HepG2 (cell line): Measurements from ENCODE around the gene SLC4A2. TPM values are rescaled to one million over a fixed set of nuclear protein-coding genes. Genes with fewer than 3 reads are reported as not detected.

Experiments
- ATAC-seq: fragments of 200-7000 bp; cut with Tn5 transposase; 3 replicates; pipeline ENCODE4 v1.9.1; 2020; ENCODE audit warnings: mild to moderate bottlenecking, moderate library complexity
- BruUV-seq: library from RNA; stranded (reverse); fragments of 400-500 nt; replicated peaks from 2 replicates; lab custom pipeline; 2021; lab: Mats Ljungman, UMichigan
- CTCF ChIA-PET: fragments of 300-600 bp; formaldehyde crosslinking; extraction: SDS; loops from one replicate; lab custom pipeline; 2021; ENCODE audit warnings: low total read pairs, inconsistent platforms, low intra/inter-chr PET ratio; lab: Yijun Ruan, JAX
- POLR2A ChIA-PET: fragments of 350-600 bp; sonication (Branson Sonifier 250); formaldehyde crosslinking; loops from one replicate; lab custom pipeline; 2020; ENCODE audit warnings: antibody characterized with exemption, inconsistent platforms; lab: Yijun Ruan, JAX
- DNase-seq: peaks from one replicate; pipeline ENCODE4 v3.0.0-alpha.2; 2015; ENCODE audit warnings: low spot score
- FAIRE-seq: peaks from 3 replicates; lab custom pipeline; 2011; peaks lifted over from hg19 to GRCh38; lab: Jason Lieb, UNC
- H2AFZ ChIP-seq: one replicate; pipeline ENCODE4 v1.6.1; 2011; ENCODE audit warnings: low read length, inconsistent platforms
- H3K27ac ChIP-seq: fragments of 300-600 bp; 3 replicates; pipeline ENCODE4 v1.8.0; 2011; ENCODE audit warnings: mixed run types, mild to moderate bottlenecking, mixed read lengths, low read length, inconsistent platforms; ENCODE audit not compliant: insufficient read depth; ENCODE audit errors: extremely low read length
- H3K27me3 ChIP-seq, 2 experiments: fragments of 200-600 bp in 1 of 2; 2 replicates in 1 of 2; 3 replicates in 1 of 2; pipeline versions ENCODE4 v1.6.0 to v1.8.0; 2011; ENCODE audit warnings: low read length in 2 of 2, mild to moderate bottlenecking in 2 of 2, moderate library complexity in 2 of 2, inconsistent platforms in 1 of 2; ENCODE audit not compliant: insufficient read depth in 2 of 2, control insufficient read depth in 1 of 2
- H3K36me3 ChIP-seq, 2 experiments: fragments of 200-600 bp in 1 of 2; replicated peaks in 1 of 2; 2 replicates in 1 of 2; 3 replicates in 1 of 2; pipeline versions ENCODE4 v1.5.1 to v1.8.0; 2011; ENCODE audit warnings: low read length in 2 of 2, inconsistent platforms in 1 of 2; ENCODE audit not compliant: insufficient read depth in 2 of 2, control insufficient read depth in 1 of 2
- H3K4me1 ChIP-seq: 2 replicates; pipeline ENCODE4 v1.5.1; 2012; ENCODE audit warnings: low read length, inconsistent platforms; ENCODE audit not compliant: insufficient read depth
- H3K4me2 ChIP-seq: 2 replicates; pipeline ENCODE4 v1.6.0; 2011; ENCODE audit warnings: low read depth, low read length, inconsistent platforms
- H3K4me3 ChIP-seq, 3 experiments: fragments of 200-600 bp in 1 of 3; sonication (generic), shearing (Covaris generic) in 1 of 3; replicated peaks in 1 of 3; 2 replicates each; pipeline ENCODE4 v1.5.1; 2011 to 2016; ENCODE audit warnings: low read length in 3 of 3, inconsistent platforms in 2 of 3, low read depth in 2 of 3, mild to moderate bottlenecking in 2 of 3, control low read depth in 1 of 3, mixed read lengths in 1 of 3; ENCODE audit not compliant: insufficient read depth in 1 of 3
- H3K79me2 ChIP-seq: one replicate; pipeline ENCODE4 v1.6.1; 2011; ENCODE audit warnings: low read length, inconsistent platforms; ENCODE audit not compliant: insufficient read depth
- H3K9ac ChIP-seq: 2 replicates; pipeline ENCODE4 v1.6.0; 2011; ENCODE audit warnings: mild to moderate bottlenecking, low read depth, low read length, inconsistent platforms; ENCODE audit not compliant: insufficient read depth
- H3K9me3 ChIP-seq: 2 replicates; pipeline ENCODE4 v1.5.1; 2012; ENCODE audit warnings: mild to moderate bottlenecking, low read length
- H4K20me1 ChIP-seq: 2 replicates; pipeline ENCODE4 v1.6.0; 2011; ENCODE audit warnings: inconsistent platforms, mild to moderate bottlenecking, low read length, moderate library complexity; ENCODE audit not compliant: insufficient read depth
- MXI1 ChIP-seq: IDR thresholded peaks from 3 replicates; pipeline ENCODE4 v1.6.1; 2012; ENCODE audit warnings: low read depth, low read length, inconsistent platforms, borderline replicate concordance
- PHF21A ChIP-seq: sonication (generic); formaldehyde crosslinking; IDR thresholded peaks from 2 replicates; pipeline ENCODE4 v1.5.0; 2020; ENCODE audit warnings: mild to moderate bottlenecking, missing genetic modification reagents
- RCOR2 ChIP-seq: IDR thresholded peaks from 2 replicates; pipeline ENCODE4 v1.6.1; 2016; ENCODE audit warnings: missing biosample characterization, missing genetic modification reagents
- SMAD1 ChIP-seq: sonication (generic); formaldehyde crosslinking; IDR thresholded peaks from 2 replicates; pipeline ENCODE4 v1.4.0; 2020; ENCODE audit warnings: missing genetic modification reagents, low read depth, mild to moderate bottlenecking, borderline replicate concordance
- ZBTB1 ChIP-seq: sonication (generic); formaldehyde crosslinking; IDR thresholded peaks from 2 replicates; pipeline ENCODE4 v1.4.0; 2020; ENCODE audit warnings: missing genetic modification reagents, borderline replicate concordance
- ZC3H4 ChIP-seq: sonication (generic); formaldehyde crosslinking; IDR thresholded peaks from 2 replicates; pipeline ENCODE4 v1.4.0; 2020; ENCODE audit warnings: missing genetic modification reagents, borderline replicate concordance
- ZKSCAN8 ChIP-seq: IDR thresholded peaks from 2 replicates; pipeline ENCODE4 v1.6.1; 2016; ENCODE audit warnings: borderline replicate concordance, missing genetic modification reagents, missing compliant biosample characterization
- ZNF207 ChIP-seq: fragments of 450-650 bp; IDR thresholded peaks from 2 replicates; pipeline ENCODE4 v1.6.1; 2016; ENCODE audit warnings: antibody characterized with exemption, borderline replicate concordance
- whole genome bisulfite sequencing: methylation state at CpG from one replicate; pipeline ENCODE4 v1.1.6; 2017; ENCODE audit warnings: low lambda C conversion rate; 5-methylcytosine and 5-hydroxymethylcytosine counted together
- in situ Hi-C: cut with HindIII; loops from 2 replicates; pipeline ENCODE4 v1.10.0; 2017; ENCODE audit warnings: low pct_unique_long_range_greater_than_20kb; ENCODE audit not compliant: extremely low pct_ligation_motif_present
- intact Hi-C: fragments of 100-400 bp; cut with micrococcal nuclease; formaldehyde crosslinking; loops from one replicate; pipeline ENCODE4 v1.10.0; 2022; ENCODE audit not compliant: unreplicated experiment
- polyA plus RNA-seq, 8 experiments: library from polyadenylated mRNA; depleted of rRNA in 3 of 8; stranded (reverse) in 7 of 8; unstranded in 1 of 8; fragments of >200 nt; fragmentation: Illumina TruSeq in 4 of 8; extraction: Trizol in 4 of 8; gene quantifications; 2 replicates each; pipeline versions ENCODE4 v1.2.1 to v1.2.3, GENCODE V29; 2011 to 2016; ENCODE audit warnings: low read depth in 4 of 8, missing spikeins in 1 of 8, mixed read lengths in 1 of 8; ENCODE audit not compliant: insufficient read depth in 1 of 8
- total RNA-seq, 5 experiments: library from RNA; depleted of rRNA; stranded (reverse); fragments of >200 nt; fragmentation: Illumina TruSeq; extraction: Trizol; gene quantifications; 2 replicates each; pipeline ENCODE4 v1.2.3, GENCODE V29; 2016; ENCODE audit warnings: low read depth in 1 of 5
- TF ChIP-seq, protein P1 (sequence below): sonication (generic); formaldehyde crosslinking; IDR thresholded peaks from 2 replicates; pipeline ENCODE4 v1.4.0; 2020; ENCODE audit warnings: low read depth, mild to moderate bottlenecking, missing genetic modification reagents
- TF ChIP-seq, protein P2 (sequence below): sonication (generic); formaldehyde crosslinking; conservative IDR thresholded peaks from 2 replicates; pipeline ENCODE4 v1.8.0; 2022; ENCODE audit warnings: low read depth, missing genetic modification reagents
- TF ChIP-seq, protein P3 (sequence below), 2 experiments: fragments of 450-650 bp in 1 of 2; sonication (generic) in 1 of 2; formaldehyde crosslinking; IDR thresholded peaks; 2 replicates each; pipeline versions ENCODE4 v1.5.0 to v1.8.0; 2020 to 2022; ENCODE audit warnings: mild to moderate bottlenecking in 1 of 2, missing genetic modification reagents in 1 of 2

The SLC4A2 gene
- total and polyA plus RNA-seq, 2 of the 13 experiments (the other 11 are each of a cell fraction or from before 2014, with no cell fraction given), result 51.9 to 73.4 TPM

DNA sequence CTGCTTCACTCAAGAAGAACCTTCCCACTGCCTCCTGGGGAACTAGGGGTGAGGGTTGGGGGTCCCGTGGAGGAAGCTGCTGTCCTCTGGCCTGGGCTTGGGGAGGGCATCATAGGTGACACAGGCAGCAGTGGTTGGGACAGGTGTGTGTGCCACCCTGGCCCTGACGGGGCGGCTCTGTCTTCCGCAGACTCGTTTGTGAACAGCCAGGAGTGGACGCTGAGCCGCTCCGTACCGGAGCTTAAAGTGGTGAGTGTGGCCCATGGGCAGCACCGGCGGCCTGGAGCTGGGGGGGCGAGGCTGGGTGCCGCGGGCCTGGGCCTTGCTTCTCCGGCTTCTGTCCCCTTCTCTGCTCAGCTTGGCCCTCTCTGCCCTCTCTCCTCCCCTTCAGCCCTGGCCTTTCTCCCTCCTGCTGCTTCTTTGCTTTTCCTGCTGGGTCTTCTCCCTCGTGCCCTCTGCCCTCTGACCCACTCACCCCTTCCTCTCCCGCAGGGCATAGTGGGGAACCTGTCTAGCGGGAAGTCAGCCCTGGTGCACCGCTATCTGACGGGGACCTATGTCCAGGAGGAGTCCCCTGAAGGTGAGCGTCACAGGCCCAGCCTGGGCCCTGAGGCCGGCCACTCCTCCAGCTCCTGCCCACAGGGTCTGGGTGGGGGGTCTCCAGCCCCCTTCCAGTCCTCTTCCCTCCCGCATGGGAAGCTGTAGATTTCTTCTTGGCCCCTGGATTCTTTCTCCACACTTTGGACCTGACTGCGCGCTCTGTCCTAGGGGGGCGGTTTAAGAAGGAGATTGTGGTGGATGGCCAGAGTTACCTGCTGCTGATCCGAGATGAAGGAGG, 57.4 kb downstream of the SLC4A2 start (continued):
- TF ChIP-seq, protein P1, sequence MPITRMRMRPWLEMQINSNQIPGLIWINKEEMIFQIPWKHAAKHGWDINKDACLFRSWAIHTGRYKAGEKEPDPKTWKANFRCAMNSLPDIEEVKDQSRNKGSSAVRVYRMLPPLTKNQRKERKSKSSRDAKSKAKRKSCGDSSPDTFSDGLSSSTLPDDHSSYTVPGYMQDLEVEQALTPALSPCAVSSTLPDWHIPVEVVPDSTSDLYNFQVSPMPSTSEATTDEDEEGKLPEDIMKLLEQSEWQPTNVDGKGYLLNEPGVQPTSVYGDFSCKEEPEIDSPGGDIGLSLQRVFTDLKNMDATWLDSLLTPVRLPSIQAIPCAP (CRISPR knock-in tag), result no peak
- no peak for TF ChIP-seq RCOR2 (CRISPR knock-in tag)
- TF ChIP-seq, protein P2, sequence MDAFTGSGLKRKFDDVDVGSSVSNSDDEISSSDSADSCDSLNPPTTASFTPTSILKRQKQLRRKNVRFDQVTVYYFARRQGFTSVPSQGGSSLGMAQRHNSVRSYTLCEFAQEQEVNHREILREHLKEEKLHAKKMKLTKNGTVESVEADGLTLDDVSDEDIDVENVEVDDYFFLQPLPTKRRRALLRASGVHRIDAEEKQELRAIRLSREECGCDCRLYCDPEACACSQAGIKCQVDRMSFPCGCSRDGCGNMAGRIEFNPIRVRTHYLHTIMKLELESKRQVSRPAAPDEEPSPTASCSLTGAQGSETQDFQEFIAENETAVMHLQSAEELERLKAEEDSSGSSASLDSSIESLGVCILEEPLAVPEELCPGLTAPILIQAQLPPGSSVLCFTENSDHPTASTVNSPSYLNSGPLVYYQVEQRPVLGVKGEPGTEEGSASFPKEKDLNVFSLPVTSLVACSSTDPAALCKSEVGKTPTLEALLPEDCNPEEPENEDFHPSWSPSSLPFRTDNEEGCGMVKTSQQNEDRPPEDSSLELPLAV (CRISPR knock-in tag), result no peak
- TF ChIP-seq ZKSCAN8, result no peak

DNA sequence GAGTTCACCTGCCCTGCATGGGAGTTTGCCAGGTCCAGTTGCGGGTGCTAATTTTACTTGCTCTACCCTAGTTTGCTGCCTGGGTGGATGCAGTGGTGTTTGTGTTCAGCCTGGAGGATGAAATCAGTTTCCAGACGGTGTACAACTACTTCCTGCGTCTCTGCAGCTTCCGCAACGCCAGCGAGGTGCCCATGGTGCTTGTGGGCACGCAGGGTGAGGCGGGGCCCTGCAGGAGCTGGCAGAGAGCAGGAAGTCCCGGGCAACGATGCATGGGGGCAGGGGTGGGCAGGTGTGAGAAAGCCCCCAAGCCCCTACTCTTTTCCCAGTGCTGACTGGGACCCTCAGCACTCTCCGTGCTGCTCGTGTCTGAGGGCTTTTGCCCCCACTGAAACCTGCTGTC, 58.2 kb downstream of the SLC4A2 start:
- no peak for DNase-seq
- intact Hi-C loops (no loop called here), in situ Hi-C loops (no loop called here)
- ATAC-seq, result no peak
- BruUV-seq, result TSS peak; percentile 36
- Histone ChIP-seq H3K4me3 (no peak overlapping the region), H2AFZ (no peak overlapping the region), H3K27me3 (no peaks in the 10 kb centered on the region), H3K9ac (no peak overlapping the region), H4K20me1 (peaks cover 17% of the 10 kb centered on the region; the same call in 1 of the 2 replicates), H3K79me2 (peaks cover 8% of the 10 kb centered on the region), H3K4me1 (no peaks in the 10 kb centered on the region), H3K27ac (no peak overlapping the region), H3K9me3 (no peaks in the 10 kb centered on the region), H3K4me2 (no peak overlapping the region), H3K36me3 (peaks cover 20 to 56% of the 10 kb centered on the region in 2 experiments; a peak in 4 of 5 replicates)
- no peak for FAIRE-seq
- POLR2A ChIA-PET, result no interaction called here
- 96% methylated on average over 5 of the region's 12 CpGs for WGBS
- no peak for TF ChIP-seq SMAD1 (CRISPR knock-in tag)
- TF ChIP-seq PHF21A, result no peak
- TF ChIP-seq MXI1, result no peak
- TF ChIP-seq ZNF207, result no peak
- TF ChIP-seq, protein P3, sequence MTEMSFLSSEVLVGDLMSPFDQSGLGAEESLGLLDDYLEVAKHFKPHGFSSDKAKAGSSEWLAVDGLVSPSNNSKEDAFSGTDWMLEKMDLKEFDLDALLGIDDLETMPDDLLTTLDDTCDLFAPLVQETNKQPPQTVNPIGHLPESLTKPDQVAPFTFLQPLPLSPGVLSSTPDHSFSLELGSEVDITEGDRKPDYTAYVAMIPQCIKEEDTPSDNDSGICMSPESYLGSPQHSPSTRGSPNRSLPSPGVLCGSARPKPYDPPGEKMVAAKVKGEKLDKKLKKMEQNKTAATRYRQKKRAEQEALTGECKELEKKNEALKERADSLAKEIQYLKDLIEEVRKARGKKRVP (CRISPR knock-in tag; IDR thresholded peaks at IDR 0.05), result no peak
- no peak for TF ChIP-seq ZBTB1 (CRISPR knock-in tag)
- TF ChIP-seq ZC3H4 (CRISPR knock-in tag), result no peak
- CTCF ChIA-PET, result no interaction called here
